Measurements from ENCODE around the gene ZNF692. TPM values are rescaled to one million over a fixed set of nuclear protein-coding genes. Genes with fewer than 3 reads are reported as not detected.

Gene ZNF692
- total and polyA plus RNA-seq, 4 donors, result 10.3 to 176 (median 31.0) TPM

- intact Hi-C loops (cut with DNase I), result no loop called here
- DNase-seq (no peak), ATAC-seq (ENCODE audit: low FRiP score) (no peak)
- no peak overlapping the region for H3K4me3 ChIP-seq (ENCODE audit: low read length in 2 of 2)
- no peaks in the 10 kb centered on the region for H3K9me3 ChIP-seq (ENCODE audit: control insufficient read depth, low read length)
- H3K27me3 ChIP-seq (ENCODE audit: control insufficient read depth in 1 of 2, insufficient read depth in 2 of 2, low read length in 1 of 2), result no peaks in the 10 kb centered on the region
- H3K27ac ChIP-seq (ENCODE audit: low read depth in 1 of 2, low read length in 2 of 2), result no peak overlapping the region
- H3K36me3 ChIP-seq (ENCODE audit: control insufficient read depth in 1 of 2, insufficient read depth in 2 of 2, low read length in 1 of 2), result no peaks in the 10 kb centered on the region
- peaks cover 0 to 3% of the 10 kb centered on the region in 2 donors for H3K4me1 ChIP-seq (ENCODE audit: control insufficient read depth in 1 of 2, insufficient read depth in 2 of 2, low read length in 2 of 2)
- WGBS, 2 donors, result 88 to 90% methylated on average over 6 of the region's 6 CpGs
Observed at GRCh38 chr1:248855580-248855979, 3.3 kb downstream of the ZNF692 start.

- Histone ChIP-seq H3K4me1 (ENCODE audit: control insufficient read depth in 1 of 2, insufficient read depth in 2 of 2, low read length in 2 of 2) (peaks cover 0 to 3% of the 10 kb centered on the region in 2 donors), H3K27ac (ENCODE audit: low read depth in 1 of 2, low read length in 2 of 2) (no peak overlapping the region), H3K9me3 (ENCODE audit: control insufficient read depth, low read length) (no peaks in the 10 kb centered on the region), H3K27me3 (ENCODE audit: control insufficient read depth in 1 of 2, insufficient read depth in 2 of 2, low read length in 1 of 2) (no peaks in the 10 kb centered on the region), H3K36me3 (ENCODE audit: control insufficient read depth in 1 of 2, insufficient read depth in 2 of 2, low read length in 1 of 2) (no peaks in the 10 kb centered on the region), H3K4me3 (ENCODE audit: low read length in 2 of 2) (no peak overlapping the region)
- intact Hi-C loops (cut with DNase I), result no loop called here
- DNase-seq (no peak), ATAC-seq (ENCODE audit: low FRiP score) (no peak)
- WGBS, 2 donors, result 90 to 91% methylated on average over 8 of the region's 8 CpGs
Observed at GRCh38 chr1:248853663-248854375, 5.1 kb downstream of the ZNF692 start.

DNA sequence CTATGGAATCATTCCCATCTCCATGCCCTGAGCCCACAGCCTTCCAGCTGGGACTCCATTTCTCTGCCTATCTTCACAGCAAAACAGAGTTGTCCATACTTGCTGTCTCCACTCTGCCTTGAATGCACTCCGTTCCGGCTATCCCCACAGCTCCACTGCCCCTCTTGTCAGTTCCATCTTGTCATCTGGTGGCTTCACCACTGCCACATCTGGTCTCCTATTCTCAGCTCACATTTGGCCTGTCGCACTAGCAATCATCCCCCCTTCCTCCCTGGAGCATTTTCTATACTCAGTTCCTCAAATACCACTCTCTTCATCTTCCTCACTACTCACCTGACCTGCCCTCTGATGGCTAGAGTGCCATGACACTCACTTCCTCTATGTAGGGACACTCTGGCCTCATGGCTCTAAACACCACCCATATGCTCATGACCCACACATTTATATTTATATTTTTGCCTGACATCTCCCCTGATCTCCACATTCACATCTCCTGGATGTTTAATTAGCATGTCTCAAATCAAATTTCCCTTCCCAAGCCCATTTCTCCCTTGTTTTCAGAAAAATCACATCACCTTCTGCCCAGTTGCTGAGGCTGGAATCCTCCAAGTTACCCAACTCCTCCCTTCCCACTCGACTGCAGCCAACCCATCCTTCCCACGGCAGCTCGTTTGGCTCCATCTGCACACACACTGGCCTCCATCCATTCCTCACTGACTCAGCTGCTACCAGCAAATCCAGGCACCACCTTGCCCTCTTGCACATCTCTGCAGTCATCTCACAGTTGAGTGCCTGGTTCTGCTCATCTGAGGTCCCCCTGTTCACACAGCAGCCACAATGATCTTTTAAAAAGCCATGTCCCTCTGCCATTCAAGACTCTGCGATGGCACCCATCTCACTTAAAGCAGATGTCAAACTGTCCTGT, 6.1 kb downstream of the ZNF692 start:
- no peak overlapping the region for H3K4me3 ChIP-seq (ENCODE audit: low read length in 2 of 2)
- WGBS, 2 donors, result 55 to 59% methylated on average over 7 of the region's 7 CpGs
- no peak for DNase-seq
- no peaks in the 10 kb centered on the region for H3K27me3 ChIP-seq (ENCODE audit: control insufficient read depth in 1 of 2, insufficient read depth in 2 of 2, low read length in 1 of 2)
- H3K9me3 ChIP-seq (ENCODE audit: control insufficient read depth, low read length), result no peaks in the 10 kb centered on the region
- ATAC-seq (ENCODE audit: low FRiP score), result no peak
- H3K36me3 ChIP-seq (ENCODE audit: control insufficient read depth in 1 of 2, insufficient read depth in 2 of 2, low read length in 1 of 2), result peaks cover 0 to 4% of the 10 kb centered on the region in 2 donors
- intact Hi-C loops (cut with DNase I), result no loop called here
- no peak overlapping the region for H3K27ac ChIP-seq (ENCODE audit: low read depth in 1 of 2, low read length in 2 of 2)
- peaks cover 0 to 2% of the 10 kb centered on the region in 2 donors for H3K4me1 ChIP-seq (ENCODE audit: control insufficient read depth in 1 of 2, insufficient read depth in 2 of 2, low read length in 2 of 2)

- Histone ChIP-seq H3K27ac (ENCODE audit: low read depth in 1 of 2, low read length in 2 of 2) (no peak overlapping the region), H3K27me3 (ENCODE audit: control insufficient read depth in 1 of 2, insufficient read depth in 2 of 2, low read length in 1 of 2) (no peaks in the 10 kb centered on the region), H3K36me3 (ENCODE audit: control insufficient read depth in 1 of 2, insufficient read depth in 2 of 2, low read length in 1 of 2) (peaks cover 0 to 16% of the 10 kb centered on the region in 2 donors), H3K4me3 (ENCODE audit: low read length in 2 of 2) (no peak overlapping the region), H3K9me3 (ENCODE audit: control insufficient read depth, low read length) (no peaks in the 10 kb centered on the region), H3K4me1 (ENCODE audit: control insufficient read depth in 1 of 2, insufficient read depth in 2 of 2, low read length in 2 of 2) (no peaks in the 10 kb centered on the region)
- no peak for DNase-seq
- intact Hi-C loops (cut with DNase I), result no loop called here
- 98% methylated on average over 2 of the region's 2 CpGs for WGBS, 2 donors
- no peak for ATAC-seq (ENCODE audit: low FRiP score)
Observed at GRCh38 chr1:248851390-248851789, 7.5 kb downstream of the ZNF692 start.

GRCh38 chr1:248850536-248851251, 8.2 kb downstream of the ZNF692 start:
- H3K4me3 ChIP-seq (ENCODE audit: low read length in 2 of 2), result no peak overlapping the region
- intact Hi-C loops (cut with DNase I), result no loop called here
- ATAC-seq (ENCODE audit: low FRiP score) (no peak), DNase-seq (no peak)
- WGBS, 2 donors, result 82 to 83% methylated on average over 10 of the region's 10 CpGs
- H3K9me3 ChIP-seq (ENCODE audit: control insufficient read depth, low read length), result no peaks in the 10 kb centered on the region
- H3K4me1 ChIP-seq (ENCODE audit: control insufficient read depth in 1 of 2, insufficient read depth in 2 of 2, low read length in 2 of 2), result no peaks in the 10 kb centered on the region
- no peaks in the 10 kb centered on the region for H3K27me3 ChIP-seq (ENCODE audit: control insufficient read depth in 1 of 2, insufficient read depth in 2 of 2, low read length in 1 of 2)
- no peak overlapping the region for H3K27ac ChIP-seq (ENCODE audit: low read depth in 1 of 2, low read length in 2 of 2)
- H3K36me3 ChIP-seq (ENCODE audit: control insufficient read depth in 1 of 2, insufficient read depth in 2 of 2, low read length in 1 of 2), result peaks cover 0 to 18% of the 10 kb centered on the region in 2 donors

GRCh38 chr1:248850124-248850523, 8.8 kb downstream of the ZNF692 start:
- H3K4me3 ChIP-seq (ENCODE audit: low read length in 2 of 2), result no peak overlapping the region
- WGBS, 2 donors, result 88 to 93% methylated on average over 9 of the region's 9 CpGs
- intact Hi-C loops (cut with DNase I), result no loop called here
- DNase-seq, result no peak
- no peak for ATAC-seq (ENCODE audit: low FRiP score)
- no peaks in the 10 kb centered on the region for H3K27me3 ChIP-seq (ENCODE audit: control insufficient read depth in 1 of 2, insufficient read depth in 2 of 2, low read length in 1 of 2)
- H3K9me3 ChIP-seq (ENCODE audit: control insufficient read depth, low read length), result no peaks in the 10 kb centered on the region
- H3K36me3 ChIP-seq (ENCODE audit: control insufficient read depth in 1 of 2, insufficient read depth in 2 of 2, low read length in 1 of 2), result peaks cover 0 to 18% of the 10 kb centered on the region in 2 donors
- no peak overlapping the region for H3K27ac ChIP-seq (ENCODE audit: low read depth in 1 of 2, low read length in 2 of 2)
- H3K4me1 ChIP-seq (ENCODE audit: control insufficient read depth in 1 of 2, insufficient read depth in 2 of 2, low read length in 2 of 2), result no peaks in the 10 kb centered on the region

DNA sequence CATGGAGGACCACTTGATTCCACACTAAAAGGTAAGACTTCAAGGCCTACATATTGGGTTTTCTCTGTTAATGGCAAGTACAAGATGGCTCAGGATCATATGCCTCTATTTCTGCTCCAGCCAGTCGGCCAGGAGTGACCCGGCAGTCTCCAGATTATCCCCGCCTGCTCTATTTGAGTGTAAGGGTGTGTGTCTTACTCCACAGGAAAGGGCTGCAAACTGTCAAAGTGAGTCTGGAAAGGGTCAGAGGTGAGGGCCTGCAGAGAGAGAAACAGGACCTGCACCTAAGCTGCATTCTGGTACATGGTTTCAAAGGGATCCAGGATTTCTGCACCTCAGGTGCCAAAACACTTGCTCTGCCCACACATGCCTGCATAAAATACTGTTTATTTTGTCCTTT, 9.2 kb downstream of the ZNF692 start:
- Histone ChIP-seq H3K9me3 (ENCODE audit: control insufficient read depth, low read length) (no peaks in the 10 kb centered on the region), H3K4me3 (ENCODE audit: low read length in 2 of 2) (no peak overlapping the region), H3K4me1 (ENCODE audit: control insufficient read depth in 1 of 2, insufficient read depth in 2 of 2, low read length in 2 of 2) (no peaks in the 10 kb centered on the region), H3K27me3 (ENCODE audit: control insufficient read depth in 1 of 2, insufficient read depth in 2 of 2, low read length in 1 of 2) (no peaks in the 10 kb centered on the region), H3K36me3 (ENCODE audit: control insufficient read depth in 1 of 2, insufficient read depth in 2 of 2, low read length in 1 of 2) (peaks cover 0 to 20% of the 10 kb centered on the region in 2 donors), H3K27ac (ENCODE audit: low read depth in 1 of 2, low read length in 2 of 2) (no peak overlapping the region)
- 84 to 86% methylated on average over 3 of the region's 3 CpGs for WGBS, 2 donors
- intact Hi-C loops (cut with DNase I), result no loop called here
- ATAC-seq (ENCODE audit: low FRiP score) (no peak), DNase-seq (no peak)

DNA sequence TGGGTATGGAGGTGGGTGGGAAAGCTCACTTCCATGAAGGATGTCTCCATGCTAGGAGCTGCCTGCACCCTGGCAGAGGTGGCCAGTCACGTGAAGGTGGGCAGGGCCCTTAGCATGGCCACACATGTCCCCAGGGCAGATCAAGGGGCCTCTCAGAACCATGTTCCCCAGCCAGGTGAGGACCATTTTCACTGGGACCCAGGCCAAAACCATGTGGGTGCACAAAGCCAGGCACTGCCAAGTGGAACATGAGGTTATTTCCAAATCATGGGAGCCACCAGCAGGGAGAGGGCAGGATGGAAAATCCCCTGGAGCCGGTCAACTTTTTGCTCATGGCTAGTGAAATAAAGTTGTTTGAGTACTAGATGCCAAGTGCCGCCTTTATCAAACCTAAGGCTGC, 9.7 kb downstream of the ZNF692 start:
- Histone ChIP-seq H3K27ac (ENCODE audit: low read depth in 1 of 2, low read length in 2 of 2) (no peak overlapping the region), H3K9me3 (ENCODE audit: control insufficient read depth, low read length) (no peaks in the 10 kb centered on the region), H3K27me3 (ENCODE audit: control insufficient read depth in 1 of 2, insufficient read depth in 2 of 2, low read length in 1 of 2) (no peaks in the 10 kb centered on the region), H3K4me3 (ENCODE audit: low read length in 2 of 2) (no peak overlapping the region), H3K4me1 (ENCODE audit: control insufficient read depth in 1 of 2, insufficient read depth in 2 of 2, low read length in 2 of 2) (no peaks in the 10 kb centered on the region), H3K36me3 (ENCODE audit: control insufficient read depth in 1 of 2, insufficient read depth in 2 of 2, low read length in 1 of 2) (peaks cover 0 to 20% of the 10 kb centered on the region in 2 donors)
- ATAC-seq (ENCODE audit: low FRiP score) (no peak), DNase-seq (no peak)
- intact Hi-C loops (cut with DNase I), result no loop called here
- 65 to 67% methylated on average over 3 of the region's 3 CpGs for WGBS, 2 donors
